Measurements from ENCODE around the gene TEX19. TPM values are rescaled to one million over a fixed set of nuclear protein-coding genes. Genes with fewer than 3 reads are reported as not detected.
"Not testable (repeated sequence)": the region's sequence is repeated elsewhere in the genome, so short reads cannot be mapped to it uniquely, and the experiment has no call there.

TEX19 gene
- polyA plus RNA-seq, 3 donors = 0.06 TPM; not detected in 2

DNA sequence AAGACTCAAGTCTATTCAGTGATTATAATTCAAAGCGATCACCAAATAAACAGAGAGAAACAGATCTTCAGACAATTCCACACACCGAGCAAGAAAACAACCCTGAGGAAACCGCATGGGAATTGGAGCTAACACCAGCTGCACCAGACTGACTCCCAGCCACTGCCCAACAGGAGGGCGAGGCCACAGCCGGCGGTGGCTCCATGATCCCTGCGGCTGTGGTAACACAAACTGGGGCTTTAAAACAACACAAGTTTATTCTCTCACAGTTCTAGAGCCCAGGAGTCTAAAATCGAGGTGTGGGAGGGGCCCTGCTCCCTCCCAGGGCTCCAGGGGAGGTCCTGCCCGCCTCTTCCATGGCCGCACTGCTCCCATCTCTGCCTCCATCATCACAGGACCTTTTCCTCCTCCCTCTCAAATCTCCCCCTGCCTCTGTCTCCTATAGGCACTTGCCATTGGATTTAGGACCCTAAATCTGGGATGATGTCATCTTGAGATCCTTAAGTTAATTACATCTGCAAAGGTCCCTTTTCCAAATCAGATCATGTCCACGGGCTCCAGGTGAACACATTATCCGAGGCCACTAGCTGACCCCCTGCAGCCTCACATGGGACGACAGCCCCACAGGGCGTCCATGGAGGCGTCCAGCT lies 49.4 kb downstream of the TEX19 start:
- no peak for DNase-seq

DNA sequence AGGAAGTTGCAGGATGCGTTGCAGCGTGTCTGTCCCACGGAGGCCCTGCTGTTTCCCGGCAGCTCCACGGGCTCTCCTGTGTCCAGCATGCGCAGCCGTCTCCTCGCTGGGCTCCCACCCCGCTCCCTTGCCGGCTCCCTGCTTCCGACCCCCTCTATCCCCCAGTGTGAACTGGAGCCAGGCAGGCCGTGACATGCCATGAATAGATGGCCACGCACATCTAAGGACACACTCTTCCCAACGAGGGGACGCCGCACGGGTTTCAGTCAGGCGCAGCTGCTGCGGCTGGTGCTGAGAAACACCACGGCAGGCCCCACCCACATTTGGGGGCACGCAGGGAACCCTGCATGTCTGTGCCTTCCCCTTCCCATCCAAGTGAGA lies 49.9 kb downstream of the TEX19 start:
- no peak for DNase-seq

DNA sequence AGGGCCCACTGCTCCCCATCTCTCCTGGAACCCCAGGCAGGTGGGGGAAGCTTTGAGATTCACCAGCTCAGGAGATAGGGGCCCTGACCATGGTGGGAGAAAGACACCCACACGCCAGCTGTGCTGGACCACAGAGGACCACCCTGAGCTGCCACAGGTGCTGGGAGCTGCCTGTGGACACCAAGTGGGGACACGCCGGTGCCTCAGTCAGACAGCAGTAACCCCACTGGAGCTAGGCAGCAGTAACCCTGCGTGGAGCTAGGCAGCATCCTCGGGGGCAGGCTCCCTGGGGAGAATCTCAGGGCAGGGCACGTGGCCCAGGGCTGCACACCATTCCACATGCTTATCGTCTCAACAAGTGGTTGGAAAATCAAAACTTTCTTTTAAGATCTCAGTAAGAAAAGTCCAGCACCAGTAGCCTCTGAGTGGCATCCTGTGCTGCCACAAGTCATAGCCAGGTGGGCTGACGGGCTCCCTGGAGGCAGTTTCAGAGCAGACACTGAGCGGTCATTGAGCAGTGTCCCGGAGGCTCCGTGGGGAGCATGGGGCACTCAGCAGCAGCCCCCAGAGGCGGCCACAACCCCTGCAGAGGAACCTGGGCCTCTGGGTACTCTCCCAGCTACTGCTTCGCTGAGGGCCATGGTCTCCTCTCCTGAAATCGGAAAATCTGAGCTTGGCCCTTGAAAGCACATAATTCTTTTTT lies 51.1 kb downstream of the TEX19 start:
- DNase-seq = no peak

DNA sequence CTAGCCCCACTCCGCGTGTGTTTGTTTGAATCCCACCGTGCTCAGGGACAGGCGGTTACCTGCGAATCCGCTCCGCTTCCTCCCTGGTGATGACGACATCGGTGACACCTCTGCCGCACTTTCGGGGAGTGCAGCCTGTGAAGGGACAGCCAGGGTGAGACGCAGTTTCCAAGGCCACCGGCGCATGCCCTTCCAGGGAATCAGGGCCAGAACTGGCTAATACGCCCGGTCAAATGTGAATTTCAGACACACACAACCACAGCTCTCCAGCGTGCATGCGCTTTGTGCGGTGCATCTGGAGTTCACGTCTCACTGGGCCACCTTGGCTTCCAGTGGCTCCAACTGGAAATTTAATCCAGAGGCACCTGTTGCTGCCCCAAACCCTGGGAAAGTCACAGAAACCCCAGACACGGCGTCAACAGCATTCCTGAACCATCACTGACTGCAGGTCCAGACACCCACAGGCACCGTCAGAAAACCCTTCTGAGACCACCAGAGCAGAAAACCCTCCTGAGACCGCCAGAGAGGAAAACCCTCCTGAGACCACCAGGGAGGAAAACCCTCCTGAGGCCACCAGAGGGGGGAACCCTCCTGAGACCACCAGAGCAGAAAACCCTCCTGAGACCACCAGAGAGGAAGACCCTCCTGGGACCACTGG lies 52.5 kb downstream of the TEX19 start:
- no peak for DNase-seq

DNA sequence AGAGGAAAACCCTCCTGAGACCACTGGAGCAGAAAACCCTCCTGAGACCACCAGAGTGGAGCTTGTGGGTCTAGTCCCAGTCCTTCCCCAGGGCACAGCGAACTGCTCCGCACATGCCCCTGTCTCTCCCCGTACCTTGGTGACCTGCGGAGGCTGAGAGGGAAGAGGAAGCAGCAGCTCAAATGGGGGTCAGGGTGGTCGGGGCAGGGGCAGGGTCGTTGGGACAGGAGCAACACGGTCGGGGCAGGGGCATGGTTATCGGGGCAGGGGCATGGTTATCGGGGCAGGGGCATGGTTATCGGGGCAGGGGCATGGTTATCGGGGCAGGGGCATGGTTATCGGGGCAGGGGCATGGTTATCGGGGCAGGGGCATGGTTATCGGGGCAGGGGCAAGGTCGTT lies 53.0 kb downstream of the TEX19 start:
- DNase-seq = not testable (repeated sequence)

DNA sequence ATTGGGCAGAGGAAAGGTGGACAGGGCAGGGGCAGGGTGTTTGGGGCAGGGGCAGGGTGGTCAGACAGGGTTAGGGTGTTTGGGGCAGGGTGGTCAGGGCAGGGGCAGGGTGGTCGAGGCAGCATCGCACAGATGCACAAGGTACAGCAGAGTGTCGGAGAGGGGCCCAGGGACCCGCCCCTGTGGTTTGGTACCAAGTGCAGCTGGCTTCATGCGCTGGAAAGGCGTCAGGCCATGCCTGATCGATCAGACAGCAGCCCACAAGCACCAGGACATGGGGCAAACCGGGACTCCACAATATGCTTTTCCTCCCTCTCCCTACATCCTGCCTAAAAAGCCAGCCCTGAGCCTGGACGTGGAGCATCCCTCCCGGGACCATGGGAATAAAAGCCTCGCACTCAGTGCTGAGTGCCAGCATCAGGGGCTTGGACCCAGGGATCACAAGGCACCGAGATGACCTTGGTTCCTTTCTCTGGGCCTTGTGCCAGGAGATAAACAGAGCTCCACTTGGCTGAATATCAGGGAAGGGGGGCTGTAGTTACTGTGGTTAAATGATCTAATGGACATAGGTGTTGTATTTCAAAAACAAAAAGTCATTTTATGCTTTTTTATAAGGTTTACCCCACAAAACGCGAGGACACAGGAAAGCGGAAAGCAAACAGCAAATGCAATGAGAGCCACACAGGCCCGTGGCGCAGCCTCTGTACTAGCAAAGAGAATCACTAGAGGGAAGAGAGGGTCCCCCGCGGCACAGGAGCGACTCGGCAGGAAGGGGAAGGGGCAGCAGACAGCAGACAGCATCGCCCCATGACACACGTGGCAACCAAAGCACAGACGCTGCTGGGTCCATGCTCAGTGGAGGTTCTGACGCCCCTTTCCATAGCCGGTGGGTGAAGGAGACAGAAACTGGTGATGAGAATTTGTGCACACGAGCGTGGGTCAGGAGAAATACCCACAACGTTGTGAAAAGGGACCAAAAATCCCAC lies 53.8 kb downstream of the TEX19 start:
- DNase-seq = no peak

Other genes starting within 250 kb of the TEX19 start
- gene CCDC57, start 146.4 kb upstream of the TEX19 start, polyA plus RNA-seq (ENCODE audit: insufficient read length in 3 of 3) = 10 to 100 TPM; 50.9 to 98.3 (median 89.0) TPM
- gene SLC16A3, start 130.2 kb upstream of the TEX19 start, polyA plus RNA-seq (ENCODE audit: insufficient read length in 3 of 3) = 10 to 100 TPM; 13.6 to 15.2 (median 13.9) TPM
- gene CSNK1D, start 85.5 kb upstream of the TEX19 start, polyA plus RNA-seq (ENCODE audit: insufficient read length in 3 of 3) = 100 to 1,000 TPM; 125 to 139 (median 134) TPM
- under 1 TPM; 0.50 to 0.65 (median 0.55) TPM for gene CD7, start 41.6 kb upstream of the TEX19 start, polyA plus RNA-seq (ENCODE audit: insufficient read length in 3 of 3)
- gene SECTM1, start 25.5 kb upstream of the TEX19 start, polyA plus RNA-seq (ENCODE audit: insufficient read length in 3 of 3) = 1 to 10 TPM; 1.6 to 1.8 (median 1.7) TPM
- gene UTS2R, start 12.5 kb downstream of the TEX19 start, polyA plus RNA-seq (ENCODE audit: insufficient read length in 3 of 3) = under 1 TPM; 0.71 to 0.91 (median 0.75) TPM
- gene HEXD, start 59.1 kb downstream of the TEX19 start, polyA plus RNA-seq (ENCODE audit: insufficient read length in 3 of 3) = 10 to 100 TPM; 39.6 to 49.9 (median 41.9) TPM
- gene OGFOD3, start 59.3 kb downstream of the TEX19 start, polyA plus RNA-seq (ENCODE audit: insufficient read length in 3 of 3) = 10 to 100 TPM; 25.5 to 30.0 (median 29.3) TPM
- 10 to 100 TPM; 46.3 to 60.6 (median 59.0) TPM for gene CYBC1, start 91.5 kb downstream of the TEX19 start, polyA plus RNA-seq (ENCODE audit: insufficient read length in 3 of 3)
- gene NARF, start 99.5 kb downstream of the TEX19 start, polyA plus RNA-seq (ENCODE audit: insufficient read length in 3 of 3) = 100 to 1,000 TPM in 1 of 3 donors, 10 to 100 TPM in 2; 95.4 to 104 (median 98.2) TPM
- gene FOXK2, start 160.5 kb downstream of the TEX19 start, polyA plus RNA-seq (ENCODE audit: insufficient read length in 3 of 3) = 10 to 100 TPM; 40.1 to 50.6 (median 44.8) TPM

Measured in renal pelvis (tissue), 4 donors.